A549 (cell line): ENCODE results near the gene SPECC1L. TPM values are rescaled to one million over a fixed set of nuclear protein-coding genes. Genes with fewer than 3 reads are reported as not detected.
"Not testable (repeated sequence)": the region's sequence is repeated elsewhere in the genome, so short reads cannot be mapped to it uniquely, and the experiment has no call there.

Experiments
- ATAC-seq, 2 experiments: fragments of 200-7000 bp in 1 of 2; fragments of >200 bp in 1 of 2; cut with Nextera tagmentation in 1 of 2; cut with Tn5 transposase in 1 of 2; 3 replicates each; pipeline versions ENCODE4 v1.8.0 to v1.9.1; 2018 to 2020; ENCODE audit warnings: mild to moderate bottlenecking in 1 of 2, moderate library complexity in 1 of 2
- CTCF ChIA-PET: fragments of 300-600 bp; sonication (Branson Sonifier 250); formaldehyde crosslinking; extraction: SDS; loops from one replicate; lab custom pipeline; 2021; ENCODE audit warnings: antibody characterized with exemption, inconsistent platforms; lab: Yijun Ruan, JAX
- POLR2A ChIA-PET: fragments of 350-600 bp; formaldehyde crosslinking; extraction: SDS; loops from one replicate; lab custom pipeline; 2021; ENCODE audit warnings: antibody characterized with exemption, inconsistent platforms; lab: Yijun Ruan, JAX
- DNase-seq, 2 experiments: peaks; one replicate each; pipeline versions ENCODE4 v3.0.0 to v3.0.0-alpha.2; 2011 to 2016; ENCODE audit warnings: low read depth in 1 of 2, low spot score in 1 of 2
- FAIRE-seq: peaks from 2 replicates; lab custom pipeline; 2011; peaks lifted over from hg19 to GRCh38; lab: Jason Lieb, UNC
- H3K27ac ChIP-seq, 2 experiments: fragments of >200 bp; sonication (Bioruptor Twin); formaldehyde crosslinking; 3 replicates each; pipeline ENCODE4 v1.5.1; 2016 to 2017
- H3K4me1 ChIP-seq: fragments of >200 bp; sonication (Bioruptor Twin); formaldehyde crosslinking; 3 replicates; pipeline ENCODE4 v1.6.1; 2016
- H3K4me2 ChIP-seq: fragments of >200 bp; sonication (Bioruptor Twin); formaldehyde crosslinking; 3 replicates; pipeline ENCODE4 v1.6.1; 2016
- H3K4me3 ChIP-seq: fragments of >200 bp; sonication (Bioruptor Twin); formaldehyde crosslinking; 3 replicates; pipeline ENCODE4 v1.5.1; 2016
- H3K9me3 ChIP-seq: fragments of >200 bp; sonication (Bioruptor Twin); formaldehyde crosslinking; 3 replicates; pipeline ENCODE4 v1.6.1; 2016
- BHLHE40 ChIP-seq: IDR thresholded peaks from 2 replicates; pipeline ENCODE4 v1.6.1; 2012; ENCODE audit warnings: low read depth, low read length, inconsistent platforms
- CBX8 ChIP-seq: fragments of 200-600 bp; sonication (generic); IDR thresholded peaks from 2 replicates; pipeline ENCODE4 v1.6.1; 2016
- CHD4 ChIP-seq: fragments of 200-600 bp; sonication (generic); IDR thresholded peaks from 2 replicates; pipeline ENCODE4 v1.6.1; 2016; ENCODE audit warnings: antibody characterized with exemption, mild to moderate bottlenecking, borderline replicate concordance
- FOSB ChIP-seq: fragments of 250-450 bp; sonication (Bioruptor Pico); IDR thresholded peaks from 2 replicates; pipeline ENCODE4 v1.5.0; 2020; ENCODE audit warnings: mild to moderate bottlenecking, moderate library complexity
- FOXS1 ChIP-seq: fragments of 250-450 bp; sonication (Bioruptor Pico); IDR thresholded peaks from 2 replicates; pipeline ENCODE4 v1.5.0; 2020; ENCODE audit warnings: mild to moderate bottlenecking, moderate library complexity
- JUNB ChIP-seq: fragments of >200 bp; sonication (Bioruptor Twin); formaldehyde crosslinking; IDR thresholded peaks from 2 replicates; pipeline ENCODE4 v1.6.1; 2016
- MAZ ChIP-seq: fragments of 150-350 bp; IDR thresholded peaks from 2 replicates; pipeline ENCODE4 v1.6.1; 2014; ENCODE audit warnings: antibody characterized with exemption, low read depth, low read length, borderline replicate concordance
- NFE2L2 ChIP-seq: fragments of 150-350 bp; conservative IDR thresholded peaks from 2 replicates; pipeline ENCODE4 v1.6.1; 2014; ENCODE audit warnings: low read length
- RAD21 ChIP-seq, 2 experiments: fragments of >200 bp in 1 of 2; sonication (Bioruptor Twin) in 1 of 2; formaldehyde crosslinking in 1 of 2; IDR thresholded peaks in 1 of 2; conservative IDR thresholded peaks in 1 of 2; 2 replicates in 1 of 2; 3 replicates in 1 of 2; pipeline ENCODE4 v1.6.1; 2012 to 2018; ENCODE audit warnings: inconsistent platforms in 1 of 2
- RARB ChIP-seq: fragments of 250-450 bp; sonication (Bioruptor Pico); IDR thresholded peaks from 2 replicates; pipeline ENCODE4 v1.8.0; 2021; ENCODE audit warnings: mild to moderate bottlenecking, moderate library complexity
- RCOR1 ChIP-seq: fragments of 150-350 bp; IDR thresholded peaks from 2 replicates; pipeline ENCODE4 v1.6.1; 2014; ENCODE audit warnings: antibody characterized with exemption, low read length, low read depth
- SREBF2 ChIP-seq: fragments of 450-650 bp; IDR thresholded peaks from 2 replicates; pipeline ENCODE4 v1.6.1; 2014; ENCODE audit warnings: mild to moderate bottlenecking, moderate library complexity
- WGBS: methylation state at CpG from one replicate; pipeline ENCODE4 v1.1.6; 2017; ENCODE audit errors: missing lambda C conversion rate; 5-methylcytosine and 5-hydroxymethylcytosine counted together
- polyA plus RNA-seq, 4 experiments: library from polyadenylated mRNA; depleted of rRNA in 3 of 4; stranded (reverse); fragments of >200 nt; fragmentation: RNase III in 1 of 4; extraction: RNeasy Plus Mini Kit Qiagen cat#74134 plus additional on column Dnase treatment in 1 of 4; gene quantifications; 2 replicates in 3 of 4; 3 replicates in 1 of 4; pipeline ENCODE4 v1.2.3, GENCODE V29; 2011 to 2017
- TF ChIP-seq, protein P1 (sequence below): fragments of >200 bp; sonication (Bioruptor Twin); formaldehyde crosslinking; IDR thresholded peaks from 2 replicates; pipeline ENCODE4 v1.6.1; 2016
- TF ChIP-seq, protein P2 (sequence below): fragments of >200 bp; sonication (Bioruptor Twin); formaldehyde crosslinking; IDR thresholded peaks from 3 replicates; pipeline ENCODE4 v1.6.1; 2016
- TF ChIP-seq, protein P3 (sequence below): fragments of 250-450 bp; sonication (Bioruptor Pico); IDR thresholded peaks from 2 replicates; pipeline ENCODE4 v1.5.0; 2021; ENCODE audit warnings: mild to moderate bottlenecking, moderate library complexity, borderline replicate concordance

The SPECC1L gene
- polyA plus RNA-seq, 2 of the 4 experiments (the other 2 are of a cell fraction) = 14.8 to 25.2 TPM

DNA sequence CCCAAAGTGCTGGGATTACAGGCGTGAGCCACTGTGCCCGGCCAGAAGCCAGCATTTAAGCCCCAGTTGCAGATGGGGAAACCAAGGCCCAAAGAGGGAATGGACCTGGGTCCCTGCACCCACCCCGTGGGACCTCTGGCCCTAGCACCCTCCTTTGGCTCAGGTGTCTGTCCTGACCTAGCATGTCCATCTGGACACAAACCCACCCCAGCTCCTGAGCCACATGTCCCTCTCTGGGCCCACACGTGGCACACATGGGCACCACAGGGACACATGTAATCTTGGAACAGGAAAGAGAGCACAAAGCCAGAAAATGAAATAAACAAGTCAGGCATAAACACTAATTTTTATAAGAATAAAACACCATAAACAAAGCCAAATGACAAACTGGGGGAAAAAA lies 35.3 kb upstream of the SPECC1L start:
- DNase-seq (no peak), ATAC-seq (no peak), FAIRE-seq (no peak)
- Histone ChIP-seq H3K4me2 (no peak overlapping the region), H3K9me3 (no peaks in the 10 kb centered on the region), H3K27ac (peak overlapping the region in 1 of 2 experiments; percentile 63; a peak in 3 of 6 replicates), H3K4me3 (no peak overlapping the region), H3K4me1 (no peaks in the 10 kb centered on the region; the same call in 2 of the 3 replicates)
- TF ChIP-seq RARB (no peak), JUNB (no peak), SREBF2 (no peak), MAZ (no peak), CHD4 (no peak), BHLHE40 (no peak), FOSB (no peak), RAD21 (conservative IDR thresholded peaks at IDR 0.05 in 1 of 2, IDR thresholded peaks at IDR 0.05 in 1 of 2) (no peak), CBX8 (no peak), FOXS1 (no peak), NFE2L2 (no peak)
- TF ChIP-seq, protein P1, sequence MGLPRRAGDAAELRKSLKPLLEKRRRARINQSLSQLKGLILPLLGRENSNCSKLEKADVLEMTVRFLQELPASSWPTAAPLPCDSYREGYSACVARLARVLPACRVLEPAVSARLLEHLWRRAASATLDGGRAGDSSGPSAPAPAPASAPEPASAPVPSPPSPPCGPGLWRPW = no peak
- TF ChIP-seq, protein P2, sequence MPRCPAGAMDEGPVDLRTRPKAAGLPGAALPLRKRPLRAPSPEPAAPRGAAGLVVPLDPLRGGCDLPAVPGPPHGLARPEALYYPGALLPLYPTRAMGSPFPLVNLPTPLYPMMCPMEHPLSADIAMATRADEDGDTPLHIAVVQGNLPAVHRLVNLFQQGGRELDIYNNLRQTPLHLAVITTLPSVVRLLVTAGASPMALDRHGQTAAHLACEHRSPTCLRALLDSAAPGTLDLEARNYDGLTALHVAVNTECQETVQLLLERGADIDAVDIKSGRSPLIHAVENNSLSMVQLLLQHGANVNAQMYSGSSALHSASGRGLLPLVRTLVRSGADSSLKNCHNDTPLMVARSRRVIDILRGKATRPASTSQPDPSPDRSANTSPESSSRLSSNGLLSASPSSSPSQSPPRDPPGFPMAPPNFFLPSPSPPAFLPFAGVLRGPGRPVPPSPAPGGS = no peak
- ChIA-PET POLR2A (no interaction called here), CTCF (interaction anchor here (1.6 to 2.0 kb wide), 3 partner anchors 10 to 46 kb away, joined by 3 to 7 read pairs (median 6); no protein-coding TSS in a partner anchor)
- WGBS = 93% methylated on average over 3 of the region's 4 CpGs

DNA sequence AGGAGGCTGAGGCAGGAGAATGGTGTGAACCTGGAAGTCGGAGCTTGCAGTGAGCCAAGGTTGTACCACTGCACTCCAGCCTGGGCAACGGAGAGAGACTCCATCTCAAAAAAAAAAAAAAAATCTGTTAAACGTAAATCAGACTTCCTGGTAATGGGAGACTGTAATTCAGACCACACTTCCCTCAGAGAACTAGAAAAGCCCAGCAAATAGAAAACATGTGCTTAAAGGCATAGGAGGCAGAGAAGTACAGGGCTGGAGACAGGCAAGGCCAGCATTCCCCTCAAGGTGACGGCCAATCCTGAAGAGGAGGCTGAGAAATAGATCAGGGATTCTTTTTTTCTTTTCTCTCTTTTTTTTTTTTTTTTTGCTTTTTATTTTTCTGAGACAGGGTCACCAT lies 34.0 kb upstream of the SPECC1L start:
- Histone ChIP-seq H3K4me1 (no peaks in the 10 kb centered on the region), H3K4me3 (no peak overlapping the region), H3K4me2 (no peak overlapping the region), H3K9me3 (no peaks in the 10 kb centered on the region), H3K27ac (peak overlapping the region in 1 of 2 experiments; percentile 48; a peak in 3 of 6 replicates)
- no peak for ATAC-seq
- WGBS = 94% methylated on average over 4 of the region's 4 CpGs
- POLR2A ChIA-PET = no interaction called here
- DNase-seq = no peak
- CTCF ChIA-PET = interaction anchor here (1.6 kb wide), 1 partner anchor 11 kb away, joined by 4 read pairs; no protein-coding TSS in a partner anchor
- TF ChIP-seq RCOR1 = no peak
- TF ChIP-seq, protein P2 = no peak
- TF ChIP-seq JUNB = no peak
- TF ChIP-seq, protein P3, sequence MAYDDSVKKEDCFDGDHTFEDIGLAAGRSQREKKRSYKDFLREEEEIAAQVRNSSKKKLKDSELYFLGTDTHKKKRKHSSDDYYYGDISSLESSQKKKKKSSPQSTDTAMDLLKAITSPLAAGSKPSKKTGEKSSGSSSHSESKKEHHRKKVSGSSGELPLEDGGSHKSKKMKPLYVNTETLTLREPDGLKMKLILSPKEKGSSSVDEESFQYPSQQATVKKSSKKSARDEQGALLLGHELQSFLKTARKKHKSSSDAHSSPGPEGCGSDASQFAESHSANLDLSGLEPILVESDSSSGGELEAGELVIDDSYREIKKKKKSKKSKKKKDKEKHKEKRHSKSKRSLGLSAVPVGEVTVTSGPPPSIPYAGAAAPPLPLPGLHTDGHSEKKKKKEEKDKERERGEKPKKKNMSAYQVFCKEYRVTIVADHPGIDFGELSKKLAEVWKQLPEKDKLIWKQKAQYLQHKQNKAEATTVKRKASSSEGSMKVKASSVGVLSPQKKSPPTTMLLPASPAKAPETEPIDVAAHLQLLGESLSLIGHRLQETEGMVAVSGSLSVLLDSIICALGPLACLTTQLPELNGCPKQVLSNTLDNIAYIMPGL = no peak
- FAIRE-seq = no peak

DNA sequence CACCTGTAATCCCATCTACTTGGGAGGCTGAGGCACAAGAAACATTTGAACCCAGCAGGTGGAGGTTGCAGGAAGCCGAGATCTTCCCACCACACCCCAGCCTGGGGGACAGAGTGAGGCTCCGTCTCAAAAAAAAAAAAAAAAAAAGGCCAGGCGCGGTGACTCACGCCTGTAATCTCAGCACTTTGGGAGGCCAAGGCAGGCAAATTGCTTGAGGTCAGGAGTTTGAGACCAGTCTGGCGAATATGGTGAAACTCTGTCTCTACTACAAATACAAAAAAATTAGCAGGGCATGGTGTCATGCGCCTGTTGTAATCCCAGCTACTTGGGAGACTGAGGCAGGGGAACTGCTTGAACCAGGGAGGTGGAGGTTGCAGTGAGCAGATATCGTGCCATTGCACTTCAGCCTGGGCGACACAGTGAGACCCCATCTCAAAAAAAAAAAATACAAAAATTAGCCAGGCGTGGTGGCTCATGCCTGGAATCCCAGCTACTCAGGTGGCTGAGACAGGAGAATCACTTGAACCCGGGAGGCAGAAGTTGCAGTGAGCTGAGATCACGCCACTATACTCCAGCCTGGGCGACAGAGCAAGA lies 32.4 kb upstream of the SPECC1L start:
- H3K4me2 ChIP-seq, POLR2A ChIA-PET, DNase-seq, H3K4me1 ChIP-seq, CTCF ChIA-PET, ATAC-seq, H3K4me3 ChIP-seq, FAIRE-seq, H3K9me3 ChIP-seq: not testable (repeated sequence)
- H3K27ac ChIP-seq = peak overlapping the region in 1 of 2 experiments; percentile 48; a peak in 3 of 6 replicates
- WGBS = 88% methylated on average over 13 of the region's 13 CpGs
